ENCODE measurements around the gene ZNF469. TPM values are rescaled to one million over a fixed set of nuclear protein-coding genes. Genes with fewer than 3 reads are reported as not detected.

The ZNF469 gene
- total RNA-seq, 2 donors from 2014 or later = 0.17 to 0.40 TPM

GRCh38 chr16:88381820-88382451, 823 bp upstream of the ZNF469 start:
- no peaks in the 10 kb centered on the region for H3K36me3 ChIP-seq
- H3K4me3 ChIP-seq = no peak overlapping the region
- no peaks in the 10 kb centered on the region for H3K4me1 ChIP-seq
- intact Hi-C loops (cut with DNase I) = no loop called here
- H3K27me3 ChIP-seq = peaks cover 26% of the 10 kb centered on the region
- no peak overlapping the region for H3K27ac ChIP-seq
- no peak for TF ChIP-seq CTCF (IDR thresholded peaks at IDR 0.05)
- no peak overlapping the region for H3K9ac ChIP-seq (ENCODE audit: low read depth in 2 of 2, low read length in 2 of 2)
- no peaks in the 10 kb centered on the region for H3K9me3 ChIP-seq
- no peak for DNase-seq

- H3K9me3 ChIP-seq = no peaks in the 10 kb centered on the region
- peaks cover 5% of the 10 kb centered on the region for H3K4me1 ChIP-seq
- no peak for TF ChIP-seq CTCF (IDR thresholded peaks at IDR 0.05)
- no peak overlapping the region for H3K27ac ChIP-seq
- H3K4me3 ChIP-seq = peak overlapping the region; percentile 20
- H3K36me3 ChIP-seq = no peaks in the 10 kb centered on the region
- no peak overlapping the region for H3K9ac ChIP-seq (ENCODE audit: low read depth in 2 of 2, low read length in 2 of 2)
- peaks cover 26% of the 10 kb centered on the region for H3K27me3 ChIP-seq
- DNase-seq = no peak
- intact Hi-C loops (cut with DNase I) = no loop called here
Measured at GRCh38 chr16:88383401-88384221, 852 bp downstream of the ZNF469 start.

GRCh38 chr16:88384222-88385111, 1.7 kb downstream of the ZNF469 start:
- Histone ChIP-seq H3K4me1 (peaks cover 5% of the 10 kb centered on the region), H3K9me3 (no peaks in the 10 kb centered on the region), H3K36me3 (no peaks in the 10 kb centered on the region), H3K9ac (ENCODE audit: low read depth in 2 of 2, low read length in 2 of 2) (no peak overlapping the region), H3K4me3 (no peak overlapping the region), H3K27me3 (peaks cover 26% of the 10 kb centered on the region), H3K27ac (no peak overlapping the region)
- DNase-seq = no peak
- intact Hi-C loops (cut with DNase I) = no loop called here
- no peak for TF ChIP-seq CTCF (IDR thresholded peaks at IDR 0.05)

GRCh38 chr16:88385112-88385594, 2.4 kb downstream of the ZNF469 start:
- H3K4me1 ChIP-seq = peaks cover 5% of the 10 kb centered on the region
- no peak overlapping the region for H3K27ac ChIP-seq
- no peaks in the 10 kb centered on the region for H3K36me3 ChIP-seq
- no peaks in the 10 kb centered on the region for H3K9me3 ChIP-seq
- DNase-seq = no peak
- H3K9ac ChIP-seq (ENCODE audit: low read depth in 2 of 2, low read length in 2 of 2) = no peak overlapping the region
- TF ChIP-seq CTCF (IDR thresholded peaks at IDR 0.05) = no peak
- H3K4me3 ChIP-seq = no peak overlapping the region
- intact Hi-C loops (cut with DNase I) = no loop called here
- peaks cover 26% of the 10 kb centered on the region for H3K27me3 ChIP-seq

Data from colonic mucosa (tissue), 4 donors.